CD4-positive, alpha-beta memory T cell (primary cell): ENCODE results near the gene PATZ1. TPM values are rescaled to one million over a fixed set of nuclear protein-coding genes. Genes with fewer than 3 reads are reported as not detected.

ENCODE experiments used
- CTCF ChIA-PET: fragments of 350-600 bp; sonication (Branson Sonifier 250); formaldehyde crosslinking; loops from one replicate; lab custom pipeline; 2021; ENCODE audit warnings: inconsistent platforms; ENCODE audit not compliant: partially characterized antibody; lab: Charles Lee
- POLR2A ChIA-PET: fragments of 350-600 bp; sonication (Branson Sonifier 250); formaldehyde crosslinking; loops from one replicate; lab custom pipeline; 2021; ENCODE audit not compliant: partially characterized antibody; lab: Charles Lee
- DNase-seq, 5 donors: peaks; one replicate each; pipeline versions ENCODE4 v3.0.0 to v3.0.0-alpha.2; 2020 to 2022; ENCODE audit warnings: mixed read lengths in 1 of 5
- H3K27ac ChIP-seq: one replicate; pipeline ENCODE4 v1.7.0; 2013; ENCODE audit warnings: low read depth, low read length
- H3K27me3 ChIP-seq: 2 replicates; pipeline ENCODE4 v1.7.0; 2013; ENCODE audit warnings: mild to moderate bottlenecking, low read length, moderate library complexity; ENCODE audit not compliant: insufficient read depth
- H3K36me3 ChIP-seq: 2 replicates; pipeline ENCODE4 v1.7.0; 2013; ENCODE audit warnings: mild to moderate bottlenecking, low read length, moderate library complexity; ENCODE audit not compliant: insufficient read depth
- H3K4me1 ChIP-seq: 2 replicates; pipeline ENCODE4 v1.7.0; 2013; ENCODE audit warnings: mild to moderate bottlenecking, low read length, moderate library complexity; ENCODE audit not compliant: insufficient read depth
- H3K4me3 ChIP-seq, 2 donors: one replicate each; pipeline ENCODE4 v1.7.0; 2013; ENCODE audit warnings: low read length in 2 of 2, mild to moderate bottlenecking in 1 of 2
- H3K9me3 ChIP-seq, 2 donors: one replicate each; pipeline ENCODE4 v1.7.0; 2013; ENCODE audit warnings: low read length in 2 of 2, control low read depth in 1 of 2; ENCODE audit not compliant: control insufficient read depth in 1 of 2
- H3K27ac Mint-ChIP-seq, 7 donors: one replicate each; pipeline ENCODE4 v1.8.0; 2020 to 2021; ENCODE audit warnings: mixed read lengths in 7 of 7, mild to moderate bottlenecking in 6 of 7, inconsistent platforms in 3 of 7, moderate library complexity in 3 of 7
- H3K27me3 Mint-ChIP-seq, 2 donors: one replicate each; pipeline ENCODE4 v1.8.0; 2020 to 2021; ENCODE audit warnings: mixed read lengths in 2 of 2
- H3K36me3 Mint-ChIP-seq, 2 donors: one replicate each; pipeline ENCODE4 v1.8.0; 2020 to 2021; ENCODE audit warnings: mixed read lengths in 2 of 2, inconsistent platforms in 1 of 2, mild to moderate bottlenecking in 1 of 2
- H3K4me1 Mint-ChIP-seq, 4 donors: one replicate each; pipeline ENCODE4 v1.8.0; 2020 to 2021; ENCODE audit warnings: mixed read lengths in 4 of 4, mild to moderate bottlenecking in 1 of 4
- H3K4me3 Mint-ChIP-seq, 8 donors: one replicate each; pipeline ENCODE4 v1.8.0; 2020 to 2021; ENCODE audit warnings: mixed read lengths in 8 of 8, mild to moderate bottlenecking in 7 of 8, moderate library complexity in 6 of 8, inconsistent platforms in 3 of 8
- H3K9me3 Mint-ChIP-seq, 8 donors: one replicate each; pipeline ENCODE4 v1.8.0; 2020 to 2021; ENCODE audit warnings: mixed read lengths in 8 of 8, mild to moderate bottlenecking in 5 of 8, inconsistent platforms in 3 of 8, moderate library complexity in 1 of 8
- intact Hi-C: fragments of 100-400 bp; cut with micrococcal nuclease; formaldehyde crosslinking; loops from one replicate; pipeline ENCODE4 v1.15.1; 2023
- polyA plus RNA-seq, 2 donors: library from polyadenylated mRNA; unstranded; fragments of 300-500 nt; fragmentation: Illumina TruSeq; gene quantifications; one replicate each; pipeline ENCODE4 v1.2.3, GENCODE V29; 2021
- total RNA-seq, 2 experiments: library from RNA; stranded (reverse); gene quantifications; one replicate each; pipeline ENCODE4 v1.2.3, GENCODE V29; 2021

The PATZ1 gene
- total and polyA plus RNA-seq, 4 experiments from 2014 or later: 6.6 to 43.7 (median 30.3) TPM

GRCh38 chr22:31302006-31302405 is 44.1 kb downstream of the PATZ1 start:
- Mint-ChIP-seq H3K4me3 (no peak overlapping the region), H3K27me3 (no peaks in the 10 kb centered on the region), H3K9me3 (no peaks in the 10 kb centered on the region), H3K27ac (no peak overlapping the region), H3K36me3 (peaks cover 0 to 8% of the 10 kb centered on the region in 2 donors), H3K4me1 (peaks cover 30 to 52% (median 42%) of the 10 kb centered on the region in 4 donors)
- Histone ChIP-seq H3K27me3 (no peaks in the 10 kb centered on the region), H3K27ac (no peak overlapping the region), H3K9me3 (no peaks in the 10 kb centered on the region), H3K4me3 (no peak overlapping the region), H3K4me1 (peaks cover 26% of the 10 kb centered on the region), H3K36me3 (no peaks in the 10 kb centered on the region)
- intact Hi-C loops: no loop called here
- CTCF ChIA-PET: interaction anchor here (1.5 to 2.3 kb wide), 3 partner anchors 9 to 29 kb away, joined by 6 to 14 read pairs (median 7); no protein-coding TSS in a partner anchor
- no peak for DNase-seq
- POLR2A ChIA-PET: interaction anchor here (1.1 to 17.3 kb wide), 3 partner anchors 12 to 24 kb away, joined by 4 to 1203 read pairs (median 104); partner anchors contain the start of gene PIK3IP1

GRCh38 chr22:31300896-31301295 is 45.2 kb downstream of the PATZ1 start:
- Mint-ChIP-seq H3K4me1 (peaks cover 36 to 54% (median 44%) of the 10 kb centered on the region in 4 donors), H3K36me3 (peaks cover 0 to 8% of the 10 kb centered on the region in 2 donors), H3K4me3 (no peak overlapping the region), H3K27me3 (no peaks in the 10 kb centered on the region), H3K27ac (no peak overlapping the region), H3K9me3 (no peaks in the 10 kb centered on the region)
- no peak for DNase-seq
- POLR2A ChIA-PET: interaction anchor here (1.1 to 17.3 kb wide), 5 partner anchors 11 to 46 kb away, joined by 3 to 1203 read pairs (median 4); partner anchors contain the start of gene PIK3IP1
- Histone ChIP-seq H3K36me3 (no peaks in the 10 kb centered on the region), H3K4me3 (no peak overlapping the region), H3K4me1 (peaks cover 26% of the 10 kb centered on the region), H3K9me3 (no peaks in the 10 kb centered on the region), H3K27me3 (no peaks in the 10 kb centered on the region), H3K27ac (no peak overlapping the region)
- CTCF ChIA-PET: interaction anchor here (1.2 to 6.8 kb wide), 2 partner anchors 11 to 12 kb away, joined by 5 to 76 read pairs; no protein-coding TSS in a partner anchor
- intact Hi-C loops: no loop called here

GRCh38 chr22:31295831-31296657 is 50.1 kb downstream of the PATZ1 start:
- Mint-ChIP-seq H3K27me3 (no peaks in the 10 kb centered on the region), H3K4me3 (peak overlapping the region; percentile 19 to 86 (median 72)), H3K9me3 (no peaks in the 10 kb centered on the region), H3K27ac (peak overlapping the region; percentile 70 to 89 (median 88)), H3K36me3 (peaks cover 14 to 20% of the 10 kb centered on the region in 2 donors), H3K4me1 (peaks cover 41 to 64% (median 51%) of the 10 kb centered on the region in 4 donors)
- Histone ChIP-seq H3K27me3 (no peaks in the 10 kb centered on the region), H3K4me3 (peak overlapping the region; percentile 2 to 29), H3K9me3 (no peaks in the 10 kb centered on the region), H3K36me3 (no peaks in the 10 kb centered on the region), H3K4me1 (peaks cover 49% of the 10 kb centered on the region), H3K27ac (peak overlapping the region; percentile 7)
- CTCF ChIA-PET: interaction anchor here (1.3 to 13.6 kb wide), 4 partner anchors 17 to 85 kb away, joined by 3 to 140 read pairs (median 40); no protein-coding TSS in a partner anchor
- POLR2A ChIA-PET: interaction anchor here (0.8 to 17.3 kb wide), 7 partner anchors 7 to 83 kb away, joined by 3 to 1203 read pairs (median 27); partner anchors contain the start of genes LIMK2 and PATZ1
- DNase-seq: no peak
- intact Hi-C loops: no loop called here

GRCh38 chr22:31295360-31295759 is 50.8 kb downstream of the PATZ1 start:
- Mint-ChIP-seq H3K4me1 (peaks cover 37 to 61% (median 49%) of the 10 kb centered on the region in 4 donors), H3K27ac (peak overlapping the region; percentile 57 to 89 (median 86)), H3K36me3 (peaks cover 18 to 25% of the 10 kb centered on the region in 2 donors), H3K9me3 (peaks cover 0 to 3% (median 0%) of the 10 kb centered on the region in 8 donors), H3K4me3 (peak overlapping the region; percentile 33 to 86 (median 72)), H3K27me3 (no peaks in the 10 kb centered on the region)
- Histone ChIP-seq H3K27me3 (no peaks in the 10 kb centered on the region), H3K27ac (peak overlapping the region; percentile 7), H3K4me3 (peak overlapping the region in 1 of 2 donors; percentile 29), H3K9me3 (no peaks in the 10 kb centered on the region), H3K4me1 (peaks cover 49% of the 10 kb centered on the region), H3K36me3 (no peaks in the 10 kb centered on the region)
- POLR2A ChIA-PET: interaction anchor here (1.4 to 17.3 kb wide), 4 partner anchors 8 to 83 kb away, joined by 4 to 1203 read pairs (median 222); partner anchors contain the start of gene LIMK2
- intact Hi-C loops: no loop called here
- CTCF ChIA-PET: interaction anchor here (0.9 to 13.6 kb wide), 4 partner anchors 17 to 84 kb away, joined by 3 to 140 read pairs (median 40); no protein-coding TSS in a partner anchor
- DNase-seq: no peak

- POLR2A ChIA-PET: interaction anchor here (0.6 to 17.3 kb wide), 38 partner anchors 10 to 657 kb away, joined by 3 to 1203 read pairs (median 6); partner anchors contain the start of genes DRG1, EIF4ENIF1, LIMK2 and MORC2
- Mint-ChIP-seq H3K27me3 (no peaks in the 10 kb centered on the region), H3K27ac (peak within 1 kb of the TSS; percentile 98 to 100 (median 99)), H3K4me1 (peaks cover 45 to 82% (median 64%) of the 10 kb centered on the region in 4 donors), H3K9me3 (peaks cover 0 to 4% (median 0%) of the 10 kb centered on the region in 8 donors), H3K4me3 (peak within 1 kb of the TSS; percentile 95 to 100 (median 98)), H3K36me3 (peaks cover 39 to 54% of the 10 kb centered on the region in 2 donors)
- CTCF ChIA-PET: interaction anchor here (0.7 to 13.6 kb wide), 11 partner anchors 10 to 384 kb away, joined by 3 to 140 read pairs (median 6); partner anchors contain the start of gene LIMK2
- Histone ChIP-seq H3K4me1 (peaks cover 72% of the 10 kb centered on the region), H3K27ac (peak within 1 kb of the TSS; percentile 100), H3K36me3 (peaks cover 27% of the 10 kb centered on the region), H3K27me3 (no peaks in the 10 kb centered on the region), H3K4me3 (peak within 1 kb of the TSS; percentile 89 to 99), H3K9me3 (no peaks in the 10 kb centered on the region)
- peak; percentile 87 to 92 (median 87) for DNase-seq
- intact Hi-C loops: loop anchor here (1.0 to 5.0 kb wide), 7 partner anchors 13 to 985 kb away; partner anchors contain the start of genes LIMK2, SELENOM and SFI1
These were observed 53.7 kb downstream of the PATZ1 start, which contains the start of gene PIK3IP1 for GRCh38 chr22:31292236-31292989. Gene PIK3IP1 (minus strand): TSS chr22:31292488. CDS start chr22:31292344, 144 bp downstream.
